Measurements from ENCODE around the gene EML1.
A peak's percentile ranks its signal among the peaks of the same experiment; 100 is the strongest.

The EML1 gene

GRCh38 chr14:99809360-99809759 lies 16.1 kb downstream of the EML1 start:
- TF ChIP-seq, protein P1, sequence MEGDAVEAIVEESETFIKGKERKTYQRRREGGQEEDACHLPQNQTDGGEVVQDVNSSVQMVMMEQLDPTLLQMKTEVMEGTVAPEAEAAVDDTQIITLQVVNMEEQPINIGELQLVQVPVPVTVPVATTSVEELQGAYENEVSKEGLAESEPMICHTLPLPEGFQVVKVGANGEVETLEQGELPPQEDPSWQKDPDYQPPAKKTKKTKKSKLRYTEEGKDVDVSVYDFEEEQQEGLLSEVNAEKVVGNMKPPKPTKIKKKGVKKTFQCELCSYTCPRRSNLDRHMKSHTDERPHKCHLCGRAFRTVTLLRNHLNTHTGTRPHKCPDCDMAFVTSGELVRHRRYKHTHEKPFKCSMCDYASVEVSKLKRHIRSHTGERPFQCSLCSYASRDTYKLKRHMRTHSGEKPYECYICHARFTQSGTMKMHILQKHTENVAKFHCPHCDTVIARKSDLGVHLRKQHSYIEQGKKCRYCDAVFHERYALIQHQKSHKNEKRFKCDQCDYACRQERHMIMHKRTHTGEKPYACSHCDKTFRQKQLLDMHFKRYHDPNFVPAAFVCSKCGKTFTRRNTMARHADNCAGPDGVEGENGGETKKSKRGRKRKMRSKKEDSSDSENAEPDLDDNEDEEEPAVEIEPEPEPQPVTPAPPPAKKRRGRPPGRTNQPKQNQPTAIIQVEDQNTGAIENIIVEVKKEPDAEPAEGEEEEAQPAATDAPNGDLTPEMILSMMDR (IDR thresholded peaks at IDR 0.05; ENCODE audit: control insufficient read depth, insufficient read depth, low read depth, low read length, missing control alignments) = no peak
- peak; percentile 94 for DNase-seq (ENCODE audit: low read depth)
- no peak overlapping the region for H3K4me3 ChIP-seq (ENCODE audit: control insufficient read depth, low read depth, low read length)

DNA sequence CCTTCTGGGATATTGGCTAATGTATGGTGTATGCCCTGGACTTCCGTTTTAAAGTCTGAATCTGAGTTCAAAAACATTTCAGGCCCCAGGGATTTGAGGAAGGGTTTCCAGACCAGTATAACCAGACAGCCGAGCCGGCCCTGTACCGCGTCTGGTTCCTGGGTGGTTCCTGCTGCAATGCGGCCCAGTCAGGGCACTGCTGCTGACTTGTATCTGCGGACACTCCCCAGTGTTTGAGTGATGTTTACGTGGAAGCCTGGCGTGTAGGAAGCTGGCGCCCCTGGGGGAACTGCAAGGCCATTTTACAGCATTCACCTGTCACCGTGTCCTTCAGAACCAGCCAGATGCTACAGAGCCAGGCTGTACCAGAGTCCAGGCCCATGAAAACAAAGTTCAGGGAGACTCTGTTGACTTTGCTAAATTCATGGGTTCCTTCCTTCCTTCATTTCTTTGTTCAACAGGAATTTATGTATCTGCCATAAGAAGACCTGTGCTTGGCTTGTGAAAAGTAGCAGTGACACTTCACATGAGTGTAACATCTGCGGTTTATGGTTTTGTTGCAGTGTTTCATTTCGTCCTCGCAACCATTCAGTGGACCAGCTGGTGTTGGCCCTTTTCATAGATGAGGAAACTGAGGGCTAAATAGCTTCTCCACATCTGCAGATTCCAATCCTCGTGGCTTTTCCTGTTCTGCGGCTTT lies 16.8 kb downstream of the EML1 start:
- no peak for DNase-seq (ENCODE audit: low read depth)
- TF ChIP-seq, protein P1 (IDR thresholded peaks at IDR 0.05; ENCODE audit: control insufficient read depth, insufficient read depth, low read depth, low read length, missing control alignments) = no peak
- H3K4me3 ChIP-seq (ENCODE audit: control insufficient read depth, low read depth, low read length) = no peak overlapping the region

- TF ChIP-seq, protein P1 (IDR thresholded peaks at IDR 0.05; ENCODE audit: control insufficient read depth, insufficient read depth, low read depth, low read length, missing control alignments) = no peak
- H3K4me3 ChIP-seq (ENCODE audit: control insufficient read depth, low read depth, low read length) = no peak overlapping the region
- DNase-seq (ENCODE audit: low read depth) = no peak
These were observed 17.3 kb downstream of the EML1 start for GRCh38 chr14:99810559-99810874.

GRCh38 chr14:99812096-99812750 lies 19.0 kb downstream of the EML1 start:
- DNase-seq (ENCODE audit: low read depth) = no peak
- no peak overlapping the region for H3K4me3 ChIP-seq (ENCODE audit: control insufficient read depth, low read depth, low read length)
- TF ChIP-seq, protein P1 (IDR thresholded peaks at IDR 0.05; ENCODE audit: control insufficient read depth, insufficient read depth, low read depth, low read length, missing control alignments) = no peak

- DNase-seq (ENCODE audit: low read depth) = no peak
- no peak overlapping the region for H3K4me3 ChIP-seq (ENCODE audit: control insufficient read depth, low read depth, low read length)
- TF ChIP-seq, protein P1 (IDR thresholded peaks at IDR 0.05; ENCODE audit: control insufficient read depth, insufficient read depth, low read depth, low read length, missing control alignments) = no peak
These were observed 19.7 kb downstream of the EML1 start for GRCh38 chr14:99812892-99813291.

- TF ChIP-seq, protein P1 (IDR thresholded peaks at IDR 0.05; ENCODE audit: control insufficient read depth, insufficient read depth, low read depth, low read length, missing control alignments) = no peak
- no peak overlapping the region for H3K4me3 ChIP-seq (ENCODE audit: control insufficient read depth, low read depth, low read length)
- no peak for DNase-seq (ENCODE audit: low read depth)
These were observed 22.5 kb downstream of the EML1 start for GRCh38 chr14:99815696-99816095.

All from AG09309 (cell line).